ENCODE results near the gene ZNF398.

Gene ZNF398

DNA sequence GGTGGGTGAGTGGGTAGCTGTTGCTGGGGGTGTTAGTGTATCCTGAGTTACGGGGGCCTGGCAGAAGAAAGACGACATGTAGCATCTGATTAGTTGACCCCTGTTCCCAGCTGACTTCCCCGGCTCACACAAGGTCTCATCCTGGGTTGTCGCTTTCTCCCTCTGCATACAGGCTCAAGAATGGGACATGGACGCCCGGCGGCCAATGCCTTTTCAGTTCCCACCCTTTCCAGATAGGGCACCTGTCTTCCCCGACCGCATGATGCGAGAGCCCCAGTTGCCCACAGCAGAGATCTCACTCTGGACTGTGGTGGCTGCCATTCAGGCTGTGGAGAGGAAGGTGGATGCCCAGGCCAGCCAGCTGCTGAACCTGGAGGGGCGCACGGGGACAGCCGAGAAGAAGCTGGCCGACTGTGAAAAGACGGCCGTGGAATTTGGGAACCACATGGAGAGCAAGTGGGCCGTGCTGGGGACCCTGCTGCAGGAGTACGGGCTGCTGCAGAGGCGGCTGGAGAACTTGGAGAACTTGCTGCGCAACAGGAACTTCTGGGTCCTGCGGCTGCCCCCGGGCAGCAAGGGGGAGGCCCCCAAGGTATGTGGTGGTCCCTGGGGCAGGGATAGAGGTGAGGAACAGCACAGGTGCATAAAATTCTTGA lies 51.0 kb downstream of the ZNF398 start:
- Histone ChIP-seq H3K27ac (ENCODE audit: extremely low read depth, low read depth, low read length) (no peak overlapping the region), H3K9me3 (ENCODE audit: control insufficient read depth, insufficient read depth, low read depth, low read length) (no peaks in the 10 kb centered on the region), H3K4me1 (ENCODE audit: control insufficient read depth, insufficient read depth, low read length) (no peaks in the 10 kb centered on the region), H3K4me3 (ENCODE audit: low read depth, low read length) (no peak overlapping the region), H3K36me3 (ENCODE audit: control insufficient read depth in 2 of 2, insufficient read depth in 1 of 2, low read length in 2 of 2) (peaks cover 26 to 63% of the 10 kb centered on the region in 2 experiments)
- ChIA-PET CTCF (interaction anchor here (0.5 kb wide), 1 partner anchor 129 kb away, joined by 5 read pairs; no protein-coding TSS in a partner anchor), POLR2A (interaction anchor here (0.7 to 1.3 kb wide), 3 partner anchors 17 to 449 kb away, joined by 3 read pairs; no protein-coding TSS in a partner anchor)
- TF ChIP-seq ZNF76 (tag by site-specific recombination; IDR thresholded peaks at IDR 0.05; ENCODE audit: borderline replicate concordance, low read depth): no peak
- TF ChIP-seq EGR2 (tag by site-specific recombination; IDR thresholded peaks at IDR 0.05; ENCODE audit: low read depth): peak; percentile 59; the same call in 1 of the 2 replicates

DNA sequence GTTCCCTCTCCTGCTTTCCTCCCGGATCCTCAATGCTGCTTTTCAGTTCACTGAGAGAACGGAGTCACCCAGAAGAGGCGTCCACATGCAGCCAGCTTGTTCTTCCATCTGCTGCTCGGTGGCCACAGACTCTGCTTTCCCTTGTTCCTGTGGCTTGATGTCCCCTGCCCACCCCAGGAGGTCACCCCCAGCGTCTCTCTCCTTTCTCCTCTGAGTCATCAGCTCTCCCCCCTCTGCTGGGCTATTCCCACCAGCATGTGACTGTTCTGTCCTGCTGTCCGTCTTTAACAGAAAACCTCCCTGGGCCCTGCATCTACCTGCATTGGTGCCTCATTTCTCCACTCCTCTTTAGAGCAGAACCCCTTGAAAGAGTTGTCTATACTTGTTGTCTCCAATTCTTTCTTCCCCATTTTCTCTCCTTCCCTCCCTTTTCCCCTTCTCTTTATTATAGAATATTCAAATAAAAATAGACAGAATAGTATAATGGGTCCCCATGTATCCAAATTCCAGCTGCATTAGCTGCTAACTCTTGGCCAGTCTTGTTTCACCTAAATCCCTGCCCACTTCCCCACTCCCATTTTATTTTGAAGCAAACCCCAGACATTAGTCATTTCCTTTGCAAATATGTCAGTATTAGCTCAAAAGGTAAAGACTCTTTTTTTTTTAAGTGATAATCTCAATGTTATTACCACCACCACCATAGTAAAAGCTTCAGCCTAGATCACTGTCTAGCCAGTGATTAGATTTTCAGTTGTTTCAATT lies 52.2 kb downstream of the ZNF398 start:
- Histone ChIP-seq H3K9me3 (ENCODE audit: control insufficient read depth, insufficient read depth, low read depth, low read length) (no peaks in the 10 kb centered on the region), H3K27ac (ENCODE audit: extremely low read depth, low read depth, low read length) (no peak overlapping the region), H3K4me1 (ENCODE audit: control insufficient read depth, insufficient read depth, low read length) (no peaks in the 10 kb centered on the region), H3K4me3 (ENCODE audit: low read depth, low read length) (no peak overlapping the region), H3K36me3 (ENCODE audit: control insufficient read depth in 2 of 2, insufficient read depth in 1 of 2, low read length in 2 of 2) (peaks cover 29 to 74% of the 10 kb centered on the region in 2 experiments)
- TF ChIP-seq GLIS1 (tag by site-specific recombination; IDR thresholded peaks at IDR 0.05) (peak; percentile 84), SP7 (tag by site-specific recombination; IDR thresholded peaks at IDR 0.05) (no peak), ZIC2 (tag by site-specific recombination; IDR thresholded peaks at IDR 0.05) (peak; percentile 73), ZNF341 (tag by site-specific recombination; IDR thresholded peaks at IDR 0.05; ENCODE audit: low read depth) (0 out of 2 replicates have a peak, but pooled peaks have one; percentile 22), ZNF654 (tag by site-specific recombination; IDR thresholded peaks at IDR 0.05; ENCODE audit: low read depth) (no peak)
- POLR2A ChIA-PET: no interaction called here
- CTCF ChIA-PET: no interaction called here

DNA sequence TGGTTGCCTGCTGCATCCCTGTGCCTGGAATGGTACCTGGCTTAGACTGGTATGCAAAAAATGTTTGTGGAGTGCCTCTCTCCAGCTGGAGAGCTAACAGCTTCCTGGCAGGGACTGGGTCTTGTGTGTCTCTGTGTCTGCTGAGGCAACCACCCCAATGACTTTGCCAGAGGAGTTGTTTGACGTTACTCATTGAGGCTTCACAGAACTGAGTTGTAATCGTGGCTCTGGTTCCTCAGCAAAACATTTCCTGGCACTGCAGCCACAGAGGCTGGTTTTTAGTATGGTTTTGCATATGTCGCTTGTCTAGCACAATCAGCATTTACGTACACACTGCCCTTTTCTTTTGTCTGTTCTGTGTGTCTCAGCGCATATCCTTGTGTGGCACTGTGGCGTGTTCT lies 55.6 kb downstream of the ZNF398 start:
- Histone ChIP-seq H3K4me1 (ENCODE audit: control insufficient read depth, insufficient read depth, low read length) (no peaks in the 10 kb centered on the region), H3K27ac (ENCODE audit: extremely low read depth, low read depth, low read length) (no peak overlapping the region), H3K9me3 (ENCODE audit: control insufficient read depth, insufficient read depth, low read depth, low read length) (no peaks in the 10 kb centered on the region), H3K4me3 (ENCODE audit: low read depth, low read length) (no peak overlapping the region), H3K36me3 (ENCODE audit: control insufficient read depth in 2 of 2, insufficient read depth in 1 of 2, low read length in 2 of 2) (peaks cover 35 to 92% of the 10 kb centered on the region in 2 experiments)
- ChIA-PET POLR2A (no interaction called here), CTCF (no interaction called here)
- TF ChIP-seq ZBTB21 (tag by site-specific recombination; IDR thresholded peaks at IDR 0.05) (no peak), ZNF121 (tag by site-specific recombination; IDR thresholded peaks at IDR 0.05) (no peak), ZNF555 (tag by site-specific recombination; conservative IDR thresholded peaks at IDR 0.05) (no peak), ZNF426 (tag by site-specific recombination; IDR thresholded peaks at IDR 0.05) (no peak), ZNF664 (tag by site-specific recombination; IDR thresholded peaks at IDR 0.05) (no peak), OSR2 (tag by site-specific recombination; IDR thresholded peaks at IDR 0.05) (no peak), ZNF239 (tag by site-specific recombination; IDR thresholded peaks at IDR 0.05) (no peak), ZNF19 (tag by site-specific recombination; IDR thresholded peaks at IDR 0.05; ENCODE audit: low read depth) (no peak), ZNF2 (tag by site-specific recombination; IDR thresholded peaks at IDR 0.05) (no peak), HOXA7 (CRISPR knock-in tag; IDR thresholded peaks at IDR 0.05; ENCODE audit: borderline replicate concordance) (no peak), ZNF133 (tag by site-specific recombination; IDR thresholded peaks at IDR 0.05) (no peak)
- TF ChIP-seq, protein P1, sequence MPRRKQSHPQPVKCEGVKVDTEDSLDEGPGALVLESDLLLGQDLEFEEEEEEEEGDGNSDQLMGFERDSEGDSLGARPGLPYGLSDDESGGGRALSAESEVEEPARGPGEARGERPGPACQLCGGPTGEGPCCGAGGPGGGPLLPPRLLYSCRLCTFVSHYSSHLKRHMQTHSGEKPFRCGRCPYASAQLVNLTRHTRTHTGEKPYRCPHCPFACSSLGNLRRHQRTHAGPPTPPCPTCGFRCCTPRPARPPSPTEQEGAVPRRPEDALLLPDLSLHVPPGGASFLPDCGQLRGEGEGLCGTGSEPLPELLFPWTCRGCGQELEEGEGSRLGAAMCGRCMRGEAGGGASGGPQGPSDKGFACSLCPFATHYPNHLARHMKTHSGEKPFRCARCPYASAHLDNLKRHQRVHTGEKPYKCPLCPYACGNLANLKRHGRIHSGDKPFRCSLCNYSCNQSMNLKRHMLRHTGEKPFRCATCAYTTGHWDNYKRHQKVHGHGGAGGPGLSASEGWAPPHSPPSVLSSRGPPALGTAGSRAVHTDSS (tag by site-specific recombination; IDR thresholded peaks at IDR 0.05): no peak
- TF ChIP-seq, protein P2, sequence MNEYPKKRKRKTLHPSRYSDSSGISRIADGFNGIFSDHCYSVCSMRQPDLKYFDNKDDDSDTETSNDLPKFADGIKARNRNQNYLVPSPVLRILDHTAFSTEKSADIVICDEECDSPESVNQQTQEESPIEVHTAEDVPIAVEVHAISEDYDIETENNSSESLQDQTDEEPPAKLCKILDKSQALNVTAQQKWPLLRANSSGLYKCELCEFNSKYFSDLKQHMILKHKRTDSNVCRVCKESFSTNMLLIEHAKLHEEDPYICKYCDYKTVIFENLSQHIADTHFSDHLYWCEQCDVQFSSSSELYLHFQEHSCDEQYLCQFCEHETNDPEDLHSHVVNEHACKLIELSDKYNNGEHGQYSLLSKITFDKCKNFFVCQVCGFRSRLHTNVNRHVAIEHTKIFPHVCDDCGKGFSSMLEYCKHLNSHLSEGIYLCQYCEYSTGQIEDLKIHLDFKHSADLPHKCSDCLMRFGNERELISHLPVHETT (tag by site-specific recombination; IDR thresholded peaks at IDR 0.05): no peak

Measured in HEK293 (cell line).